ENCODE data around the gene CLCNKB.

DNA sequence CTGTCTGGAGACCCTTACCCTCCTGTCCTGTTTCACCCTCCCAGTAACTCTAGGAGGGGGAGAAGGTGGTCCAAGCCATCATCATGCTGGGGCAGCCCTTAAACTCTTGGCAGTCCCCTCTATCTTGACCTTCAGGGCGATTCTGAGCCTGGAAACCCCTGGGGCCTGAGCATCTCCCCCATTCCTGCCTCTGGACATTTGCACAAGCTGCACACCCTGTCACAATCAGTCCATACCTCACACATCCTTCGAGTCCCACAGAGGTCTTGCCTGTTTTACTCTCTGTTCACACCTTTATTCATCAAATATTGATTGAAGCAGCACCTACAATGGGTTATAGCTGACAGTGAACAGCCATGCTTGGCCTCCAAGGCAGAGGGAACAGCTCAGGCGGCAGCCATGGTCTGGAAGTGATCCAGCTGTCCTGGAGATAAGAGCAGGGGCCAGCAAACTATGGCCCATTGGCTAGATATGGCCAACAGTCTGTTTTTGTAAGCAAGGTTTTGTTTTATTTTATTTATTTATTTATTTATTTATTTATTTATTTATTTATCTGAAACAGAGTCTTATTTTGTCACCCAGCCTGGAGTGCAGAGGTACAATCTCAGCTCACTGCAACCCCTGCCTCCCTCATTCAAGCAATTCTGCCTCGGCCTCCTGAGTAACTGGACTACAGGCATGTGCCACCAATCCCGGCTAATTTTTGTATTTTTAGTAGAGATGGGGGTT lies 37.0 kb downstream of the CLCNKB start:
- TF ChIP-seq, protein P1, sequence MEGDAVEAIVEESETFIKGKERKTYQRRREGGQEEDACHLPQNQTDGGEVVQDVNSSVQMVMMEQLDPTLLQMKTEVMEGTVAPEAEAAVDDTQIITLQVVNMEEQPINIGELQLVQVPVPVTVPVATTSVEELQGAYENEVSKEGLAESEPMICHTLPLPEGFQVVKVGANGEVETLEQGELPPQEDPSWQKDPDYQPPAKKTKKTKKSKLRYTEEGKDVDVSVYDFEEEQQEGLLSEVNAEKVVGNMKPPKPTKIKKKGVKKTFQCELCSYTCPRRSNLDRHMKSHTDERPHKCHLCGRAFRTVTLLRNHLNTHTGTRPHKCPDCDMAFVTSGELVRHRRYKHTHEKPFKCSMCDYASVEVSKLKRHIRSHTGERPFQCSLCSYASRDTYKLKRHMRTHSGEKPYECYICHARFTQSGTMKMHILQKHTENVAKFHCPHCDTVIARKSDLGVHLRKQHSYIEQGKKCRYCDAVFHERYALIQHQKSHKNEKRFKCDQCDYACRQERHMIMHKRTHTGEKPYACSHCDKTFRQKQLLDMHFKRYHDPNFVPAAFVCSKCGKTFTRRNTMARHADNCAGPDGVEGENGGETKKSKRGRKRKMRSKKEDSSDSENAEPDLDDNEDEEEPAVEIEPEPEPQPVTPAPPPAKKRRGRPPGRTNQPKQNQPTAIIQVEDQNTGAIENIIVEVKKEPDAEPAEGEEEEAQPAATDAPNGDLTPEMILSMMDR (IDR thresholded peaks at IDR 0.05) = no peak
- TF ChIP-seq POLR2A (IDR thresholded peaks at IDR 0.05) = no peak

All from testis (tissue), 2 donors.